SW 1271 (cell line): Measurements from ENCODE around the gene TMEM61.

Experiments
- DNase-seq, 2 experiments: peaks; one replicate each; lab custom pipeline; 2025; lab: John Stamatoyannopoulos, UW

Gene TMEM61

GRCh38 chr1:54985556-54985955, 5.1 kb downstream of the TMEM61 start:
- DNase-seq: no peak

- no peak for DNase-seq
These were observed 5.6 kb downstream of the TMEM61 start for GRCh38 chr1:54986025-54986424.

GRCh38 chr1:54986533-54986932, 6.1 kb downstream of the TMEM61 start:
- no peak for DNase-seq

- DNase-seq: no peak
These were observed 7.0 kb downstream of the TMEM61 start for GRCh38 chr1:54987427-54987826.

GRCh38 chr1:54987919-54988705, 7.7 kb downstream of the TMEM61 start:
- DNase-seq: no peak

- no peak for DNase-seq
These were observed 8.5 kb downstream of the TMEM61 start for GRCh38 chr1:54988975-54989374.

- DNase-seq: no peak
These were observed 9.0 kb downstream of the TMEM61 start for GRCh38 chr1:54989473-54989872.

GRCh38 chr1:54989968-54990810, 9.8 kb downstream of the TMEM61 start:
- no peak for DNase-seq

- no peak for DNase-seq
These were observed 10.5 kb downstream of the TMEM61 start for GRCh38 chr1:54990916-54991315.

GRCh38 chr1:54991939-54992338, 11.5 kb downstream of the TMEM61 start:
- no peak for DNase-seq

- no peak for DNase-seq
These were observed 12.7 kb downstream of the TMEM61 start for GRCh38 chr1:54993140-54993539.

GRCh38 chr1:54994355-54994990, 14.0 kb downstream of the TMEM61 start:
- DNase-seq: no peak

GRCh38 chr1:54995013-54995760, 14.8 kb downstream of the TMEM61 start:
- DNase-seq: no peak

GRCh38 chr1:54995835-54996234, 15.4 kb downstream of the TMEM61 start:
- no peak for DNase-seq

- peak; percentile 42 to 43 for DNase-seq
These were observed 16.0 kb downstream of the TMEM61 start for GRCh38 chr1:54996359-54996868.

- no peak for DNase-seq
These were observed 16.7 kb downstream of the TMEM61 start for GRCh38 chr1:54996869-54997710.

GRCh38 chr1:54997711-54997986, 17.2 kb downstream of the TMEM61 start:
- no peak for DNase-seq

GRCh38 chr1:54998100-54998499, 17.7 kb downstream of the TMEM61 start:
- DNase-seq: no peak

GRCh38 chr1:54998677-54999076, 18.2 kb downstream of the TMEM61 start, which contains the start of gene BSND:
Gene BSND, plus strand, starts transcription at chr1:54998933. Its CDS starts 254 bp downstream, at chr1:54999187.
- no peak for DNase-seq

- no peak for DNase-seq
These were observed 20.0 kb downstream of the TMEM61 start for GRCh38 chr1:55000110-55001085.
